RWPE2 (cell line): ENCODE results near the gene DDA1.

Source experiments
- ATAC-seq: fragments of 200-7000 bp; cut with Tn5 transposase; 3 replicates; pipeline ENCODE4 v1.9.1; 2021; ENCODE audit warnings: low read depth
- DNase-seq: peaks from one replicate; pipeline ENCODE4 v3.0.0-alpha.2; 2020; ENCODE audit warnings: low spot score
- H3K27ac ChIP-seq: fragments of 450-650 bp; 2 replicates; pipeline ENCODE4 v1.5.1; 2017; ENCODE audit warnings: mild to moderate bottlenecking; ENCODE audit not compliant: poor library complexity, severe bottlenecking
- H3K27me3 ChIP-seq: fragments of 250-450 bp; sonication (Bioruptor Pico); 2 replicates; pipeline ENCODE4 v1.5.1; 2021; ENCODE audit warnings: mild to moderate bottlenecking, moderate library complexity; ENCODE audit not compliant: insufficient read depth, poor library complexity, severe bottlenecking
- H3K36me3 ChIP-seq: fragments of 250-450 bp; sonication (Bioruptor Pico); 2 replicates; pipeline ENCODE4 v1.5.1; 2020; ENCODE audit warnings: low read depth, mild to moderate bottlenecking, moderate library complexity
- H3K4me1 ChIP-seq: fragments of 250-450 bp; sonication (Bioruptor Pico); 2 replicates; pipeline ENCODE4 v1.5.1; 2021; ENCODE audit warnings: mild to moderate bottlenecking, moderate library complexity; ENCODE audit not compliant: insufficient read depth, poor library complexity, severe bottlenecking
- H3K4me3 ChIP-seq: fragments of 250-450 bp; sonication (Bioruptor Pico); 2 replicates; pipeline ENCODE4 v1.5.1; 2021; ENCODE audit warnings: mild to moderate bottlenecking, moderate library complexity; ENCODE audit not compliant: severe bottlenecking
- H3K9me3 ChIP-seq: fragments of 250-450 bp; sonication (Bioruptor Pico); 2 replicates; pipeline ENCODE4 v1.5.1; 2021; ENCODE audit warnings: mild to moderate bottlenecking, moderate library complexity; ENCODE audit not compliant: severe bottlenecking
- TF ChIP-seq, protein P1 (sequence below): fragments of 450-650 bp; IDR thresholded peaks from one replicate; pipeline ENCODE4 v1.5.1; 2017; ENCODE audit warnings: mild to moderate bottlenecking, moderate library complexity; ENCODE audit not compliant: poor library complexity, severe bottlenecking

Gene DDA1

DNA sequence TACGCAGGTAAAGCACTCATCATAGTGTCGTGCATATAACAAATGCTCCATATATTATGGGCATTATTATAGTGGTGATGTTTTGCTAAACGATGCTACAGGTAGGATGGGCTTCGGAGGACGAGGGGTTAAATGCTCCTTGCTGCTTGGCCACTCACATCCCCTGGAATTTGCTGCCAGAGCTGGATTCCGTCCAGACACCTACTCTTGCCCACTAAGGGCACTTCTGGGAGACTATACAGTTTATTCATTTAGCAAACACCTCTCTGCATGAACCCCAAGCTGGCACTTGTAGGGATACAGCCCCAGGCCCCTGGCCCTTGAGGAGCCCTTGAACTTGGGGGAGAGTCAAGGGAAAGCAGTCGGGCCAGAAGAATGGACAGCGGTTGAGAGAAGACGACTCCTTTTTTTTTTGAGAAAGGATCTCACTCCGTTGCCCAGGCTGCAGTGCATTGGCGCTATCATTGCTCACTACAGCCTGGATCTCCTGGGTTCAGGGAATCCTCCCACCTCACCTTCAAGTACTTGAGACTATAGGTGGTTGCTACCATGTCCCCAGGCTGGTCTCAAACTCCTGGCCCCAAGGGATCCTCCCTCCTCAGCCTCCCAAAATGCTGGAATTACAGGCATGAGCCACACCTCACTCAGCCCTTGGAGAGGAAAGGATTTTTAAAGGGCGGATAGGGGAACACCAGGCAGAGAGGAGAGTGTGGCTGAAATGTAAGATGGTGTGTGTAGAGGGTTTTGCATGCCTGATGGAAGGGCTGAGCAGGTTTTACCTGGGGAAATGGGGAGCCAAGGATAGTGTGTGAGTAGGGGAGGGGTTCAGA, 4.8 kb upstream of the DDA1 start:
- ATAC-seq: no peak
- Histone ChIP-seq H3K36me3 (0 out of 2 replicates have a peak, but pooled peaks cover 3% of the 10 kb centered on the region), H3K9me3 (no peaks in the 10 kb centered on the region), H3K27me3 (no peaks in the 10 kb centered on the region), H3K4me3 (no peak overlapping the region), H3K4me1 (peaks cover 3% of the 10 kb centered on the region), H3K27ac (peak overlapping the region; percentile 73)
- DNase-seq: no peak
- TF ChIP-seq, protein P1, sequence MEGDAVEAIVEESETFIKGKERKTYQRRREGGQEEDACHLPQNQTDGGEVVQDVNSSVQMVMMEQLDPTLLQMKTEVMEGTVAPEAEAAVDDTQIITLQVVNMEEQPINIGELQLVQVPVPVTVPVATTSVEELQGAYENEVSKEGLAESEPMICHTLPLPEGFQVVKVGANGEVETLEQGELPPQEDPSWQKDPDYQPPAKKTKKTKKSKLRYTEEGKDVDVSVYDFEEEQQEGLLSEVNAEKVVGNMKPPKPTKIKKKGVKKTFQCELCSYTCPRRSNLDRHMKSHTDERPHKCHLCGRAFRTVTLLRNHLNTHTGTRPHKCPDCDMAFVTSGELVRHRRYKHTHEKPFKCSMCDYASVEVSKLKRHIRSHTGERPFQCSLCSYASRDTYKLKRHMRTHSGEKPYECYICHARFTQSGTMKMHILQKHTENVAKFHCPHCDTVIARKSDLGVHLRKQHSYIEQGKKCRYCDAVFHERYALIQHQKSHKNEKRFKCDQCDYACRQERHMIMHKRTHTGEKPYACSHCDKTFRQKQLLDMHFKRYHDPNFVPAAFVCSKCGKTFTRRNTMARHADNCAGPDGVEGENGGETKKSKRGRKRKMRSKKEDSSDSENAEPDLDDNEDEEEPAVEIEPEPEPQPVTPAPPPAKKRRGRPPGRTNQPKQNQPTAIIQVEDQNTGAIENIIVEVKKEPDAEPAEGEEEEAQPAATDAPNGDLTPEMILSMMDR: no peak

- Histone ChIP-seq H3K4me3 (no peak overlapping the region), H3K27ac (peak overlapping the region; percentile 73)
Observed at GRCh38 chr19:17305216-17305516, 4.2 kb upstream of the DDA1 start.

GRCh38 chr19:17305517-17306284, 3.7 kb upstream of the DDA1 start, which contains the start of gene MRPL34:
MRPL34 (plus strand) TSS chr19:17305872; CDS start chr19:17305893, 21 bp downstream.
- peak; percentile 67 for ATAC-seq
- TF ChIP-seq, protein P1: peak; percentile 93
- peaks cover 3% of the 10 kb centered on the region for H3K4me1 ChIP-seq

More at GRCh38 chr19:17305216-17305516, 4.2 kb upstream of the DDA1 start:
- Histone ChIP-seq H3K36me3 (0 out of 2 replicates have a peak, but pooled peaks cover 3% of the 10 kb centered on the region), H3K4me1 (peaks cover 3% of the 10 kb centered on the region), H3K27me3 (no peaks in the 10 kb centered on the region), H3K9me3 (no peaks in the 10 kb centered on the region)
- ATAC-seq (no peak), DNase-seq (no peak)
- TF ChIP-seq, protein P1: no peak

GRCh38 chr19:17306285-17306714, 3.1 kb upstream of the DDA1 start:
- 0 out of 2 replicates have a peak, but pooled peaks cover 3% of the 10 kb centered on the region for H3K36me3 ChIP-seq
- H3K27me3 ChIP-seq: no peaks in the 10 kb centered on the region
- H3K4me3 ChIP-seq: peak overlapping the region; percentile 79
- H3K27ac ChIP-seq: peak overlapping the region; percentile 73
- ATAC-seq (no peak), DNase-seq (no peak)
- peaks cover 3% of the 10 kb centered on the region for H3K4me1 ChIP-seq
- TF ChIP-seq, protein P1: no peak
- no peaks in the 10 kb centered on the region for H3K9me3 ChIP-seq

More at GRCh38 chr19:17305517-17306284, 3.7 kb upstream of the DDA1 start, which contains the start of gene MRPL34:
- H3K27me3 ChIP-seq: no peaks in the 10 kb centered on the region
- peak within 1 kb of the TSS; percentile 79 for H3K4me3 ChIP-seq
- peak; percentile 99 for DNase-seq
- no peaks in the 10 kb centered on the region for H3K9me3 ChIP-seq
- 0 out of 2 replicates have a peak, but pooled peaks cover 3% of the 10 kb centered on the region for H3K36me3 ChIP-seq
- peak within 1 kb of the TSS; percentile 73 for H3K27ac ChIP-seq
